HEK293 (cell line): ENCODE data around the gene SELENOK.

Experiments used
- HOXA7 ChIP-seq: sonication (generic); formaldehyde crosslinking; IDR thresholded peaks from 2 replicates; pipeline ENCODE4 v1.8.1; 2022; ENCODE audit warnings: missing genetic modification reagents, borderline replicate concordance
- SETDB1 ChIP-seq: IDR thresholded peaks from one replicate; pipeline ENCODE4 v1.6.1; 2017; ENCODE audit warnings: mild to moderate bottlenecking, low read length, moderate library complexity, mixed read lengths; ENCODE audit not compliant: insufficient read length
- YY1 ChIP-seq: fragments of 450-650 bp; formaldehyde crosslinking; IDR thresholded peaks from 2 replicates; pipeline ENCODE4 v1.5.1; 2018; ENCODE audit warnings: missing biosample characterization, missing genetic modification characterization
- ZNF214 ChIP-seq: fragments of 450-650 bp; formaldehyde crosslinking; IDR thresholded peaks from 2 replicates; pipeline ENCODE4 v1.5.1; 2017; ENCODE audit warnings: missing biosample characterization, mild to moderate bottlenecking, missing genetic modification characterization, borderline replicate concordance
- ZNF248 ChIP-seq: fragments of 450-650 bp; formaldehyde crosslinking; IDR thresholded peaks from 2 replicates; pipeline ENCODE4 v1.5.1; 2017; ENCODE audit warnings: missing biosample characterization, missing genetic modification characterization
- ZNF558 ChIP-seq: fragments of 450-650 bp; formaldehyde crosslinking; IDR thresholded peaks from 2 replicates; pipeline ENCODE4 v1.5.1; 2016; ENCODE audit warnings: missing biosample characterization, missing genetic modification characterization
- ZNF623 ChIP-seq: fragments of 450-650 bp; formaldehyde crosslinking; IDR thresholded peaks from 2 replicates; pipeline ENCODE4 v1.5.1; 2016; ENCODE audit warnings: missing biosample characterization, missing genetic modification characterization
- ZNF629 ChIP-seq: fragments of 450-650 bp; formaldehyde crosslinking; IDR thresholded peaks from 2 replicates; pipeline ENCODE4 v1.5.1; 2017; ENCODE audit warnings: missing biosample characterization, missing genetic modification characterization
- ZNF843 ChIP-seq: fragments of 450-650 bp; formaldehyde crosslinking; IDR thresholded peaks from 2 replicates; pipeline ENCODE4 v1.5.1; 2016; ENCODE audit warnings: missing biosample characterization, missing genetic modification characterization
- TF ChIP-seq, protein P1 (sequence below): fragments of 450-650 bp; formaldehyde crosslinking; IDR thresholded peaks from 2 replicates; pipeline ENCODE4 v1.5.1; 2016; ENCODE audit warnings: missing biosample characterization, missing genetic modification characterization, borderline replicate concordance
- TF ChIP-seq, protein P2 (sequence below): fragments of 450-650 bp; formaldehyde crosslinking; IDR thresholded peaks from 2 replicates; pipeline ENCODE4 v1.5.1; 2016; ENCODE audit warnings: missing biosample characterization, missing genetic modification characterization
- TF ChIP-seq, protein P3 (sequence below): fragments of 450-650 bp; formaldehyde crosslinking; conservative IDR thresholded peaks from 2 replicates; pipeline ENCODE4 v1.5.1; 2016; ENCODE audit warnings: low read depth, missing biosample characterization, missing genetic modification characterization
- TF ChIP-seq, protein P4 (sequence below): fragments of 450-650 bp; formaldehyde crosslinking; IDR thresholded peaks from 2 replicates; pipeline ENCODE4 v1.5.1; 2016; ENCODE audit warnings: missing biosample characterization, missing genetic modification characterization
- TF ChIP-seq, protein P5 (sequence below): fragments of 450-650 bp; formaldehyde crosslinking; IDR thresholded peaks from 2 replicates; pipeline ENCODE4 v1.5.1; 2017; ENCODE audit warnings: missing biosample characterization, missing genetic modification characterization

Gene SELENOK

DNA sequence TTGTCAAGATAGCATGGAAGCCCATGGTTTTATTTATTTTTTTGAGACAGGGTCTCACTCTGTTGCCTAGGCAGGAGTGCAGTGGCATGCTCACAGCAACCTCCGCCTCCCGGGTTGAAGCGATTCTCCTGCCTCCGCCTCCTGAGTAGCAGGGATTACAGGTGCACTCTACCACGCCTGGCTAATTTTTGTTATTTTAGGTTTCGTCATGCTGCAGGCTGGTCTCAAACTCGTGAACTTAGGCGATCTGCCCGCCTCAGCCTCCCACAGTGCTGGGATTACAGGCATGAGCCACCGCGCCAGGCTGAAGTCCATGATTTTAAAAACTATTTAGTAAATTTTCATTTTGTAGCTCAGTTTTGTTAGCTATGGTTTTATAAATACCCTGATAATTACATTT, 7.0 kb downstream of the SELENOK start (continued):
- TF ChIP-seq, protein P1, sequence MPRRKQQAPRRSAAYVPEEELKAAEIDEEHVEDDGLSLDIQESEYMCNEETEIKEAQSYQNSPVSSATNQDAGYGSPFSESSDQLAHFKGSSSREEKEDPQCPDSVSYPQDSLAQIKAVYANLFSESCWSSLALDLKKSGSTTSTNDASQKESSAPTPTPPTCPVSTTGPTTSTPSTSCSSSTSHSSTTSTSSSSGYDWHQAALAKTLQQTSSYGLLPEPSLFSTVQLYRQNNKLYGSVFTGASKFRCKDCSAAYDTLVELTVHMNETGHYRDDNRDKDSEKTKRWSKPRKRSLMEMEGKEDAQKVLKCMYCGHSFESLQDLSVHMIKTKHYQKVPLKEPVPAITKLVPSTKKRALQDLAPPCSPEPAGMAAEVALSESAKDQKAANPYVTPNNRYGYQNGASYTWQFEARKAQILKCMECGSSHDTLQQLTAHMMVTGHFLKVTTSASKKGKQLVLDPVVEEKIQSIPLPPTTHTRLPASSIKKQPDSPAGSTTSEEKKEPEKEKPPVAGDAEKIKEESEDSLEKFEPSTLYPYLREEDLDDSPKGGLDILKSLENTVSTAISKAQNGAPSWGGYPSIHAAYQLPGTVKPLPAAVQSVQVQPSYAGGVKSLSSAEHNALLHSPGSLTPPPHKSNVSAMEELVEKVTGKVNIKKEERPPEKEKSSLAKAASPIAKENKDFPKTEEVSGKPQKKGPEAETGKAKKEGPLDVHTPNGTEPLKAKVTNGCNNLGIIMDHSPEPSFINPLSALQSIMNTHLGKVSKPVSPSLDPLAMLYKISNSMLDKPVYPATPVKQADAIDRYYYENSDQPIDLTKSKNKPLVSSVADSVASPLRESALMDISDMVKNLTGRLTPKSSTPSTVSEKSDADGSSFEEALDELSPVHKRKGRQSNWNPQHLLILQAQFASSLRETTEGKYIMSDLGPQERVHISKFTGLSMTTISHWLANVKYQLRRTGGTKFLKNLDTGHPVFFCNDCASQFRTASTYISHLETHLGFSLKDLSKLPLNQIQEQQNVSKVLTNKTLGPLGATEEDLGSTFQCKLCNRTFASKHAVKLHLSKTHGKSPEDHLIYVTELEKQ (tag by site-specific recombination), result no peak
- TF ChIP-seq, protein P2, sequence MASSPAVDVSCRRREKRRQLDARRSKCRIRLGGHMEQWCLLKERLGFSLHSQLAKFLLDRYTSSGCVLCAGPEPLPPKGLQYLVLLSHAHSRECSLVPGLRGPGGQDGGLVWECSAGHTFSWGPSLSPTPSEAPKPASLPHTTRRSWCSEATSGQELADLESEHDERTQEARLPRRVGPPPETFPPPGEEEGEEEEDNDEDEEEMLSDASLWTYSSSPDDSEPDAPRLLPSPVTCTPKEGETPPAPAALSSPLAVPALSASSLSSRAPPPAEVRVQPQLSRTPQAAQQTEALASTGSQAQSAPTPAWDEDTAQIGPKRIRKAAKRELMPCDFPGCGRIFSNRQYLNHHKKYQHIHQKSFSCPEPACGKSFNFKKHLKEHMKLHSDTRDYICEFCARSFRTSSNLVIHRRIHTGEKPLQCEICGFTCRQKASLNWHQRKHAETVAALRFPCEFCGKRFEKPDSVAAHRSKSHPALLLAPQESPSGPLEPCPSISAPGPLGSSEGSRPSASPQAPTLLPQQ (tag by site-specific recombination), result no peak
- TF ChIP-seq ZNF214 (tag by site-specific recombination) (no peak), ZNF248 (no peak), HOXA7 (no peak), ZNF629 (tag by site-specific recombination) (no peak), SETDB1 (no peak), YY1 (tag by site-specific recombination) (no peak), ZNF623 (tag by site-specific recombination) (no peak), ZNF843 (tag by site-specific recombination) (no peak), ZNF558 (tag by site-specific recombination) (no peak)
- TF ChIP-seq, protein P3, sequence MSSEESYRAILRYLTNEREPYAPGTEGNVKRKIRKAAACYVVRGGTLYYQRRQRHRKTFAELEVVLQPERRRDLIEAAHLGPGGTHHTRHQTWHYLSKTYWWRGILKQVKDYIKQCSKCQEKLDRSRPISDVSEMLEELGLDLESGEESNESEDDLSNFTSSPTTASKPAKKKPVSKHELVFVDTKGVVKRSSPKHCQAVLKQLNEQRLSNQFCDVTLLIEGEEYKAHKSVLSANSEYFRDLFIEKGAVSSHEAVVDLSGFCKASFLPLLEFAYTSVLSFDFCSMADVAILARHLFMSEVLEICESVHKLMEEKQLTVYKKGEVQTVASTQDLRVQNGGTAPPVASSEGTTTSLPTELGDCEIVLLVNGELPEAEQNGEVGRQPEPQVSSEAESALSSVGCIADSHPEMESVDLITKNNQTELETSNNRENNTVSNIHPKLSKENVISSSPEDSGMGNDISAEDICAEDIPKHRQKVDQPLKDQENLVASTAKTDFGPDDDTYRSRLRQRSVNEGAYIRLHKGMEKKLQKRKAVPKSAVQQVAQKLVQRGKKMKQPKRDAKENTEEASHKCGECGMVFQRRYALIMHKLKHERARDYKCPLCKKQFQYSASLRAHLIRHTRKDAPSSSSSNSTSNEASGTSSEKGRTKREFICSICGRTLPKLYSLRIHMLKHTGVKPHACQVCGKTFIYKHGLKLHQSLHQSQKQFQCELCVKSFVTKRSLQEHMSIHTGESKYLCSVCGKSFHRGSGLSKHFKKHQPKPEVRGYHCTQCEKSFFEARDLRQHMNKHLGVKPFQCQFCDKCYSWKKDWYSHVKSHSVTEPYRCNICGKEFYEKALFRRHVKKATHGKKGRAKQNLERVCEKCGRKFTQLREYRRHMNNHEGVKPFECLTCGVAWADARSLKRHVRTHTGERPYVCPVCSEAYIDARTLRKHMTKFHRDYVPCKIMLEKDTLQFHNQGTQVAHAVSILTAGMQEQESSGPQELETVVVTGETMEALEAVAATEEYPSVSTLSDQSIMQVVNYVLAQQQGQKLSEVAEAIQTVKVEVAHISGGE (tag by site-specific recombination), result no peak
- TF ChIP-seq, protein P4, sequence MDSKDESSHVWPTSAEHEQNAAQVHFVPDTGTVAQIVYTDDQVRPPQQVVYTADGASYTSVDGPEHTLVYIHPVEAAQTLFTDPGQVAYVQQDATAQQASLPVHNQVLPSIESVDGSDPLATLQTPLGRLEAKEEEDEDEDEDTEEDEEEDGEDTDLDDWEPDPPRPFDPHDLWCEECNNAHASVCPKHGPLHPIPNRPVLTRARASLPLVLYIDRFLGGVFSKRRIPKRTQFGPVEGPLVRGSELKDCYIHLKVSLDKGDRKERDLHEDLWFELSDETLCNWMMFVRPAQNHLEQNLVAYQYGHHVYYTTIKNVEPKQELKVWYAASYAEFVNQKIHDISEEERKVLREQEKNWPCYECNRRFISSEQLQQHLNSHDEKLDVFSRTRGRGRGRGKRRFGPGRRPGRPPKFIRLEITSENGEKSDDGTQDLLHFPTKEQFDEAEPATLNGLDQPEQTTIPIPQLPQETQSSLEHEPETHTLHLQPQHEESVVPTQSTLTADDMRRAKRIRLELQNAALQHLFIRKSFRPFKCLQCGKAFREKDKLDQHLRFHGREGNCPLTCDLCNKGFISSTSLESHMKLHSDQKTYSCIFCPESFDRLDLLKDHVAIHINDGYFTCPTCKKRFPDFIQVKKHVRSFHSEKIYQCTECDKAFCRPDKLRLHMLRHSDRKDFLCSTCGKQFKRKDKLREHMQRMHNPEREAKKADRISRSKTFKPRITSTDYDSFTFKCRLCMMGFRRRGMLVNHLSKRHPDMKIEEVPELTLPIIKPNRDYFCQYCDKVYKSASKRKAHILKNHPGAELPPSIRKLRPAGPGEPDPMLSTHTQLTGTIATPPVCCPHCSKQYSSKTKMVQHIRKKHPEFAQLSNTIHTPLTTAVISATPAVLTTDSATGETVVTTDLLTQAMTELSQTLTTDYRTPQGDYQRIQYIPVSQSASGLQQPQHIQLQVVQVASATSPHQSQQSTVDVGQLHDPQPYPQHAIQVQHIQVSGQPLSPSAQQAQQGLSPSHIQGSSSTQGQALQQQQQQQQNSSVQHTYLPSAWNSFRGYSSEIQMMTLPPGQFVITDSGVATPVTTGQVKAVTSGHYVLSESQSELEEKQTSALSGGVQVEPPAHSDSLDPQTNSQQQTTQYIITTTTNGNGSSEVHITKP (tag by site-specific recombination), result no peak
- TF ChIP-seq, protein P5, sequence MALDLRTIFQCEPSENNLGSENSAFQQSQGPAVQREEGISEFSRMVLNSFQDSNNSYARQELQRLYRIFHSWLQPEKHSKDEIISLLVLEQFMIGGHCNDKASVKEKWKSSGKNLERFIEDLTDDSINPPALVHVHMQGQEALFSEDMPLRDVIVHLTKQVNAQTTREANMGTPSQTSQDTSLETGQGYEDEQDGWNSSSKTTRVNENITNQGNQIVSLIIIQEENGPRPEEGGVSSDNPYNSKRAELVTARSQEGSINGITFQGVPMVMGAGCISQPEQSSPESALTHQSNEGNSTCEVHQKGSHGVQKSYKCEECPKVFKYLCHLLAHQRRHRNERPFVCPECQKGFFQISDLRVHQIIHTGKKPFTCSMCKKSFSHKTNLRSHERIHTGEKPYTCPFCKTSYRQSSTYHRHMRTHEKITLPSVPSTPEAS (tag by site-specific recombination), result no peak
